HCT116 (cell line): ENCODE measurements around the gene PLA2G15.

Experiments
- ATF3 ChIP-seq: IDR thresholded peaks from 2 replicates; pipeline ENCODE4 v1.6.1; 2012
- CEBPB ChIP-seq: IDR thresholded peaks from 2 replicates; pipeline ENCODE4 v1.6.1; 2012; ENCODE audit warnings: low read depth
- CTCF ChIP-seq, 3 experiments: fragments of 200-600 bp in 1 of 3; sonication (generic) in 1 of 3; IDR thresholded peaks in 2 of 3; conservative IDR thresholded peaks in 1 of 3; 2 replicates each; pipeline ENCODE4 v1.5.1; 2012 to 2017; ENCODE audit warnings: low read depth in 2 of 3, low read length in 2 of 3, antibody characterized with exemption in 1 of 3, borderline replicate concordance in 1 of 3, control low read depth in 1 of 3, mild to moderate bottlenecking in 1 of 3, mixed read lengths in 1 of 3, mixed run types in 1 of 3, moderate library complexity in 1 of 3; ENCODE audit not compliant: insufficient read depth in 1 of 3
- EZH2 ChIP-seq: fragments of 200-600 bp; sonication (generic); IDR thresholded peaks from 2 replicates; pipeline ENCODE4 v1.6.1; 2017; ENCODE audit warnings: antibody characterized with exemption, mixed run types
- EZH2phosphoT487 ChIP-seq: fragments of 200-600 bp; IDR thresholded peaks from 2 replicates; pipeline ENCODE4 v1.6.1; 2018; ENCODE audit warnings: antibody characterized with exemption, borderline replicate concordance
- JUND ChIP-seq: IDR thresholded peaks from 2 replicates; pipeline ENCODE4 v1.6.1; 2012
- RAD21 ChIP-seq: IDR thresholded peaks from 2 replicates; pipeline ENCODE4 v1.6.1; 2012; ENCODE audit warnings: low read depth, mild to moderate bottlenecking
- REST ChIP-seq: IDR thresholded peaks from 2 replicates; pipeline ENCODE4 v1.6.1; 2012; ENCODE audit warnings: low read depth
- SIN3A ChIP-seq: IDR thresholded peaks from 2 replicates; pipeline ENCODE4 v1.6.1; 2012; ENCODE audit warnings: low read depth
- SP1 ChIP-seq: IDR thresholded peaks from 2 replicates; pipeline ENCODE4 v1.6.1; 2012; ENCODE audit warnings: low read depth
- YY1 ChIP-seq: IDR thresholded peaks from 2 replicates; pipeline ENCODE4 v1.6.1; 2011; ENCODE audit warnings: low read length, low read depth, moderate library complexity, mild to moderate bottlenecking; ENCODE audit not compliant: insufficient replicate concordance; ENCODE audit errors: extremely low read depth
- ZBTB33 ChIP-seq: IDR thresholded peaks from 2 replicates; pipeline ENCODE4 v1.6.1; 2011; ENCODE audit warnings: mild to moderate bottlenecking, low read length, moderate library complexity; ENCODE audit not compliant: insufficient replicate concordance; ENCODE audit errors: extremely low read depth
- ZNF274 ChIP-seq: fragments of 200-500 bp; sonication (Bioruptor generic); IDR thresholded peaks from 2 replicates; pipeline ENCODE4 v1.6.1; 2014; ENCODE audit warnings: mild to moderate bottlenecking, low read depth, low read length, inconsistent platforms

- TF ChIP-seq CTCF (IDR thresholded peaks at IDR 0.05 in 2 of 3, conservative IDR thresholded peaks at IDR 0.05 in 1 of 3; ENCODE audit: borderline replicate concordance in 1 of 3, insufficient read depth in 1 of 3, low read depth in 2 of 3, low read length in 2 of 3) (no peak), EZH2 (no peak), ATF3 (no peak), ZBTB33 (no peak), RAD21 (no peak), JUND (no peak), EZH2phosphoT487 (no peak), CEBPB (no peak), SIN3A (no peak), REST (no peak), SP1 (no peak), YY1 (no peak), ZNF274 (no peak)
These were observed 2.8 kb downstream of the PLA2G15 start for GRCh38 chr16:68247932-68248331.
